Ureter (tissue), 1 donor: ENCODE results near the gene FBXW8. TPM values are rescaled to one million over a fixed set of nuclear protein-coding genes. Genes with fewer than 3 reads are reported as not detected.

Experiments used
- DNase-seq: peaks from one replicate; pipeline ENCODE4 v3.0.0-alpha.2; 2020; ENCODE audit warnings: low spot score
- total RNA-seq: library from RNA; stranded (reverse); gene quantifications from one replicate; pipeline ENCODE4 v1.2.4, GENCODE V29; 2023
- donor health status: DM: yes; HTN: yes; CAD: no.

FBXW8 gene
- total RNA-seq, 1 donor from 2014 or later = 32.0 TPM

GRCh38 chr12:116955382-116956021 lies 44.8 kb downstream of the FBXW8 start:
- DNase-seq = no peak

GRCh38 chr12:116958402-116959197 lies 47.9 kb downstream of the FBXW8 start:
- no peak for DNase-seq

- DNase-seq = no peak
These were observed 48.4 kb downstream of the FBXW8 start for GRCh38 chr12:116959198-116959460.

- no peak for DNase-seq
These were observed 49.2 kb downstream of the FBXW8 start for GRCh38 chr12:116959845-116960514.

- no peak for DNase-seq
These were observed 51.4 kb downstream of the FBXW8 start for GRCh38 chr12:116962197-116962596.

GRCh38 chr12:116962783-116963356 lies 52.1 kb downstream of the FBXW8 start:
- no peak for DNase-seq

- DNase-seq = no peak
These were observed 53.6 kb downstream of the FBXW8 start for GRCh38 chr12:116964054-116965050.

GRCh38 chr12:116968986-116969385 lies 58.2 kb downstream of the FBXW8 start:
- no peak for DNase-seq

GRCh38 chr12:116969615-116970585 lies 59.1 kb downstream of the FBXW8 start:
- DNase-seq = no peak

- no peak for DNase-seq
These were observed 60.5 kb downstream of the FBXW8 start for GRCh38 chr12:116971222-116971621.

GRCh38 chr12:116975779-116976393 lies 65.1 kb downstream of the FBXW8 start:
- DNase-seq = no peak

- DNase-seq = no peak
These were observed 67.0 kb downstream of the FBXW8 start for GRCh38 chr12:116977465-116978380.

GRCh38 chr12:116978791-116979508 lies 68.2 kb downstream of the FBXW8 start:
- no peak for DNase-seq

- no peak for DNase-seq
These were observed 69.3 kb downstream of the FBXW8 start for GRCh38 chr12:116980083-116980482.

GRCh38 chr12:116982791-116983411 lies 72.2 kb downstream of the FBXW8 start:
- no peak for DNase-seq

GRCh38 chr12:116984098-116984497 lies 73.3 kb downstream of the FBXW8 start:
- DNase-seq = no peak

GRCh38 chr12:116990329-116990728 lies 79.6 kb downstream of the FBXW8 start:
- DNase-seq = no peak
